LNCaP clone FGC (cell line): Measurements from ENCODE around the gene L3MBTL3.

Experiments
- DNase-seq: peaks from one replicate; pipeline ENCODE4 v3.0.0-alpha.2; 2011; ENCODE audit warnings: low read depth
- H3K4me3 ChIP-seq: 2 replicates; pipeline ENCODE4 v1.5.1; 2011; ENCODE audit warnings: mild to moderate bottlenecking, low read depth, low read length, control low read depth
- CTCF ChIP-seq: IDR thresholded peaks from 2 replicates; pipeline ENCODE4 v1.5.1; 2012; ENCODE audit warnings: mild to moderate bottlenecking; ENCODE audit not compliant: control insufficient read depth, insufficient read depth; ENCODE audit errors: extremely low read depth

L3MBTL3 gene

GRCh38 chr6:130075879-130076460, 57.6 kb downstream of the L3MBTL3 start:
- no peak for DNase-seq
- TF ChIP-seq CTCF, result no peak
- no peak overlapping the region for H3K4me3 ChIP-seq

GRCh38 chr6:130076512-130076911, 58.1 kb downstream of the L3MBTL3 start:
- no peak for DNase-seq
- TF ChIP-seq CTCF, result peak; percentile 42
- no peak overlapping the region for H3K4me3 ChIP-seq

GRCh38 chr6:130090796-130091195, 72.4 kb downstream of the L3MBTL3 start:
- no peak overlapping the region for H3K4me3 ChIP-seq
- no peak for DNase-seq
- TF ChIP-seq CTCF, result no peak

GRCh38 chr6:130093546-130093945, 75.2 kb downstream of the L3MBTL3 start:
- no peak for TF ChIP-seq CTCF
- no peak overlapping the region for H3K4me3 ChIP-seq

GRCh38 chr6:130098317-130098716, 79.9 kb downstream of the L3MBTL3 start:
- no peak for TF ChIP-seq CTCF
- no peak overlapping the region for H3K4me3 ChIP-seq
- DNase-seq, result no peak

More at GRCh38 chr6:130093546-130093945, 75.2 kb downstream of the L3MBTL3 start:
- no peak for DNase-seq

- no peak overlapping the region for H3K4me3 ChIP-seq
- no peak for TF ChIP-seq CTCF
- no peak for DNase-seq
These were observed 80.7 kb downstream of the L3MBTL3 start for GRCh38 chr6:130099119-130099518.
